SK-N-MC (cell line): ENCODE measurements around the gene GABRB3.

ENCODE experiments used
- DNase-seq: peaks from one replicate; pipeline ENCODE4 v3.0.0-alpha.2; 2011; ENCODE audit warnings: low read depth, low spot score
- H3K27ac ChIP-seq: fragments of 200-600 bp; sonication (generic); 2 replicates; pipeline ENCODE4 v1.5.1; 2016; ENCODE audit warnings: mixed run types
- H3K36me3 ChIP-seq: fragments of 200-600 bp; sonication (generic); 2 replicates; pipeline ENCODE4 v1.6.1; 2017; ENCODE audit warnings: antibody characterized with exemption, low read length, mixed read lengths; ENCODE audit not compliant: insufficient read depth
- H3K4me3 ChIP-seq: fragments of 200-600 bp; sonication (generic); 2 replicates; pipeline ENCODE4 v1.5.1; 2016
- H3K9ac ChIP-seq: fragments of 200-600 bp; sonication (generic); 2 replicates; pipeline ENCODE4 v1.8.0; 2017; ENCODE audit warnings: mixed run types, mixed read lengths; ENCODE audit not compliant: insufficient read length
- H3K9me3 ChIP-seq: fragments of 200-600 bp; sonication (generic); 2 replicates; pipeline ENCODE4 v1.6.1; 2017; ENCODE audit warnings: low read depth, mild to moderate bottlenecking, antibody characterized with exemption, low read length, moderate library complexity, mixed read lengths
- EZH2 ChIP-seq: fragments of 200-600 bp; sonication (generic); IDR thresholded peaks from one replicate; pipeline ENCODE4 v1.6.1; 2017; ENCODE audit warnings: antibody characterized with exemption
- FOXP2 ChIP-seq: optimal IDR thresholded peaks from 2 replicates; pipeline ENCODE3; 2011; ENCODE audit warnings: mild to moderate bottlenecking, moderate library complexity; ENCODE audit not compliant: insufficient read depth; ENCODE audit errors: extremely low read length, control extremely low read depth
- POLR2AphosphoS5 ChIP-seq: IDR thresholded peaks from 2 replicates; pipeline ENCODE4 v1.6.1; 2012; ENCODE audit warnings: mild to moderate bottlenecking, low read depth, low read length, borderline replicate concordance

GABRB3 gene

DNA sequence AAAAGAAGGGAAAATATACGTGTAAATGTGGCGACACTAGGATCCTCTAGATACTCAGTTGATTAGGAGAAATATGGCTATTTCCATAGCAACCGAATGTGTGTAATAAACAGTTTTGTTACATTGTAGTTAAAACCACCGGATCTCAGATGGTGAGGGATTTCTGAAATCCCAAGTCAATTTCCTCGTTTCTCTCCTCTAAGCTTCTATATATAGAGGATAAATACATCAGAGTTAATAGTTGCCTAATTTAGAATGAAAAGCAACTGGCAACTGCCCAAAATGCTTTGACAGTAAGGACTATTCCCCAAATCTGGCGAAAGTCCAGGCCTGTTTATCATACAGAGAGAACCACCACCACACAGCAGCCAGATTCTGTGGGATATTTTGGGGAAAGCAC, 112.6 kb downstream of the GABRB3 start:
- TF ChIP-seq POLR2AphosphoS5 (no peak), EZH2 (no peak), FOXP2 (no peak)
- DNase-seq: no peak
- Histone ChIP-seq H3K36me3 (no peaks in the 10 kb centered on the region), H3K9me3 (no peaks in the 10 kb centered on the region), H3K4me3 (no peak overlapping the region), H3K27ac (no peak overlapping the region), H3K9ac (no peak overlapping the region)

GRCh38 chr15:26658290-26658689, 114.6 kb downstream of the GABRB3 start:
- no peak overlapping the region for H3K27ac ChIP-seq
- H3K9me3 ChIP-seq: no peaks in the 10 kb centered on the region
- no peak for TF ChIP-seq POLR2AphosphoS5
- no peak for TF ChIP-seq EZH2
- TF ChIP-seq FOXP2: no peak
- H3K9ac ChIP-seq: no peak overlapping the region
- no peak for DNase-seq
- no peak overlapping the region for H3K4me3 ChIP-seq
- no peaks in the 10 kb centered on the region for H3K36me3 ChIP-seq

DNA sequence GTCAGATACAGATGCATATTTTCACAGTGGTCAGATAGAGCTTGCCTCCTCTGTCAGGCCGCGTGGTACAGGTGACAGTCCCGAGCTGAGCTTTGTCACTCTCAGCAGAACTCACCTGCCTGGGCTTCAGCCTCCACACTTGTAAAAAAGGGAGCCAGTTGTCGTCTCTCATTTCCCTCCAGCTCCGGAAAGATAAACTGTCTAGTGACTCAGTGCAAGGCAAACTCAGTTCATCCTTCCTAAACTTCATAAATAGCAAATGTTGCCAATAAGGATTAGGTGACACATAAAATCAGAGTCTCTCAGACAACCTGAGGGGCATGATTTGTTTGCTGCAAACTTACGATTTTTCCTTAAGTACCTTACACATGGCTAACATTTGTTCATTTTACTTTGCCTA, 116.8 kb downstream of the GABRB3 start:
- Histone ChIP-seq H3K27ac (no peak overlapping the region), H3K36me3 (no peaks in the 10 kb centered on the region), H3K4me3 (no peak overlapping the region), H3K9ac (no peak overlapping the region), H3K9me3 (no peaks in the 10 kb centered on the region)
- DNase-seq: no peak
- TF ChIP-seq POLR2AphosphoS5: no peak
- TF ChIP-seq EZH2: no peak
- TF ChIP-seq FOXP2: no peak

- H3K27ac ChIP-seq: no peak overlapping the region
- TF ChIP-seq EZH2: no peak
- no peak for TF ChIP-seq FOXP2
- TF ChIP-seq POLR2AphosphoS5: no peak
These were observed 121.0 kb downstream of the GABRB3 start for GRCh38 chr15:26651909-26652308.

DNA sequence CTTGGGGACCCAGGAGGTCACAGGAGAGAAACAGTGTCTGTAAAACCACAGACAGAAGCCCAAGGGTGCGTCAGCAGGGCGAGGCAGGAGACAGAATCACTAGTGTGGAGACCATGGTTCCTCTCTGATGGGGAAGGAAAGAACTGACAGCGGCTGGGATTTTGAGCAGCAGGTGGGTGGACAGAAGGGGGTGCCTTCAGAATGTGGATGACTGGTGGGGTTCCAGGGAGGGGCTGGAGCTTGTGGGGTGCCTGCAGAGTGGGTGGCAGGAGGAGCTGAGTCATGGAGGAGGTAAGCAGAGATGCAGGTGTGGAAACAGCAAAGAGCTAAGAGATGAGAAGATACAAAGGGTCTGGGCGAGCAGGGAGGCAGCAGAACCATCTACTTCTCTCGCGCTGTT, 124.2 kb downstream of the GABRB3 start:
- TF ChIP-seq FOXP2: no peak
- TF ChIP-seq EZH2: no peak
- no peak for TF ChIP-seq POLR2AphosphoS5
- Histone ChIP-seq H3K27ac (no peak overlapping the region), H3K36me3 (no peaks in the 10 kb centered on the region), H3K9ac (no peak overlapping the region), H3K4me3 (no peak overlapping the region), H3K9me3 (no peaks in the 10 kb centered on the region)
- DNase-seq: no peak

More at GRCh38 chr15:26651909-26652308, 121.0 kb downstream of the GABRB3 start:
- DNase-seq: no peak
- H3K9ac ChIP-seq: no peak overlapping the region
- no peaks in the 10 kb centered on the region for H3K36me3 ChIP-seq
- no peak overlapping the region for H3K4me3 ChIP-seq
- H3K9me3 ChIP-seq: no peaks in the 10 kb centered on the region

DNA sequence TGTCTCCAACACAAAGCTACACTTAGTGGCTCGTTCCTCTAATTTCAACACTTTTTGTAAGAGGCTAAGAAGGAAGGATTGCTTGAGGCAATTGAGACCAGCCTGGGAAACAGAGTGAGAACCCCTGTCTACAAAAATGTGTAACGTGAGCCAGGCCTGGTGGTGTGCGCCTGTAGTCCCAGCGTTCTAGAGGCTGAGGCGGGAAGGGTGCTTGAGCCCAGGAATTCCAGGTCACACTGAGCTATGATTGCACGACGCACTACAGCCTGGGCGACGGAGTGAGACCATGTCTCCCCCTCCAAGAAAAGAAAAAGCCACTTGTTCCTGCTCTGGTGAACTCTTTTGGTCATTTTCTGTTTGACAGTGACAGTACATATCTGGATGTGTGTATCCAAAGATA, 127.9 kb downstream of the GABRB3 start:
- Histone ChIP-seq H3K4me3 (no peak overlapping the region), H3K9ac (no peak overlapping the region), H3K36me3 (no peaks in the 10 kb centered on the region), H3K27ac (no peak overlapping the region), H3K9me3 (no peaks in the 10 kb centered on the region)
- TF ChIP-seq POLR2AphosphoS5 (no peak), FOXP2 (no peak), EZH2 (no peak)
- no peak for DNase-seq

DNA sequence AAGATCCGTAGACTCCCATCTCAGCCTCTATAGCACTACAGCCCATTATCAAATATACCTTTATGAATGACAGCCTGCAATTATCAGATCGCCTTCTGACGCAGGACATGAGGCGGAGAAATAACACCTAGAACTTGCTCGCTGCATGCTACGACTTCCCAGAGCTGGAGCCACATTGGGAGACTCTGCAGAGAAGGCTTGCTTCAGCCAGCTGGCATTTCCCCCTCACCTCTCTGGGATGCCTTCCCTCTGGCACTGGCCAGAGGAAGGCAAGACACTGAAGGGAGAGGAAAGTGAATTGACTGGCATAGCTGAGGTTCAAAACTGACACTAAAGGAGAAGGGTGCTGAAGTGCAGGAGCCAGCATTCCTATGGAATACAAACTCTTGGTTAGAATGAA, 131.7 kb downstream of the GABRB3 start:
- Histone ChIP-seq H3K9ac (no peak overlapping the region), H3K4me3 (no peak overlapping the region), H3K9me3 (no peaks in the 10 kb centered on the region), H3K36me3 (no peaks in the 10 kb centered on the region), H3K27ac (no peak overlapping the region)
- DNase-seq: no peak
- no peak for TF ChIP-seq EZH2
- no peak for TF ChIP-seq POLR2AphosphoS5
- TF ChIP-seq FOXP2: no peak

DNA sequence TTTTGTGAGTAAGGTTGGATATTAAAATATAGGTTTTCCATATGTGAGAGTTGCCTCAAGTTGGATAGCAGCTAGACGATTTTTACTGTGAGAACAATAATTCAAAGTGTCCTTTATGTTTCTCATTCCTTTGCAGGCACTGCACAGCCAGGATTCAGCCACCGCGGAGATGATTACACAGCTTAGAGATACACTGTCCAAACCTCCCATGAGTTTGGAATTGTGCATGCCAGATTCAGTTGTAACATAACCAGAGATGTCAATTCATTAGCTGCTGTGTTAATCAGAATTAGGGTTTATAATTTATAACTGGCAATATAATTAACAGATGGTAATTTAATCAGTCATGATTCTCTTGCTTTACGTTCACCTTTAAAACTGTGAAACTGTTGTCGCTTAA, 132.3 kb downstream of the GABRB3 start:
- Histone ChIP-seq H3K36me3 (no peaks in the 10 kb centered on the region), H3K4me3 (no peak overlapping the region), H3K9me3 (no peaks in the 10 kb centered on the region), H3K27ac (no peak overlapping the region), H3K9ac (no peak overlapping the region)
- TF ChIP-seq FOXP2 (no peak), POLR2AphosphoS5 (no peak), EZH2 (no peak)
- DNase-seq: no peak

DNA sequence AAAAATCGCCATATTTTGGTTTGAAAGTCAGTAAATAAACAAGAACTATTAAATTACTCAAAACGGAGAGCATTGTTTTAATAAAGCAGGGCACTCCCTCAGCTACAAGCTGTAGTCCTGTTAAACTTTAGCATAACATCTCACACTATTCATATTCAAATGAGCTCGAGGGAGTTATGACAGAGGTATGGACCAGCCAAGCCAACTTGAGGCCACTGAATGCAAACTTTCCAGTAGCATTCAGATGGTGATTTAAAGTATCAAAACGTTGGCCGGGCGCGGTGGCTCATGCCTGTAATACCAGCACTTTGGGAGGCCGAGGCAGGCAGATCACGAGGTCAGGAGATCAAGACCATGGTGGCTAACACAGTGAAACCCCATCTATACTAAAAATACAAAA, 132.9 kb downstream of the GABRB3 start:
- Histone ChIP-seq H3K9ac (no peak overlapping the region), H3K27ac (no peak overlapping the region), H3K9me3 (no peaks in the 10 kb centered on the region), H3K36me3 (no peaks in the 10 kb centered on the region), H3K4me3 (no peak overlapping the region)
- TF ChIP-seq EZH2: no peak
- no peak for TF ChIP-seq POLR2AphosphoS5
- no peak for TF ChIP-seq FOXP2
- DNase-seq: no peak
